ACC112 (cell line): ENCODE measurements around the gene CREB3.

Experiments used
- H2AFZ ChIP-seq: fragments of 200-600 bp; sonication (generic); one replicate; pipeline ENCODE4 v1.6.0; 2017; ENCODE audit warnings: antibody characterized with exemption, low read length; ENCODE audit not compliant: unreplicated experiment
- H3K27ac ChIP-seq: fragments of 200-600 bp; sonication (generic); 2 replicates; pipeline ENCODE4 v1.5.1; 2014; ENCODE audit warnings: low read depth, mild to moderate bottlenecking, antibody characterized with exemption, low read length, moderate library complexity
- H3K27me3 ChIP-seq: fragments of 200-600 bp; sonication (generic); 2 replicates; pipeline ENCODE4 v1.6.1; 2014; ENCODE audit warnings: mild to moderate bottlenecking, antibody characterized with exemption, low read length, moderate library complexity, mixed read lengths; ENCODE audit not compliant: insufficient read depth
- H3K36me3 ChIP-seq: fragments of 200-600 bp; sonication (generic); 2 replicates; pipeline ENCODE4 v1.6.1; 2016; ENCODE audit warnings: mild to moderate bottlenecking, antibody characterized with exemption, low read length, moderate library complexity, mixed read lengths; ENCODE audit not compliant: insufficient read depth
- H3K4me1 ChIP-seq: fragments of 200-600 bp; sonication (generic); one replicate; pipeline ENCODE4 v1.6.1; 2016; ENCODE audit warnings: low read length, mixed read lengths; ENCODE audit not compliant: insufficient read depth, unreplicated experiment, control insufficient read depth
- H3K4me3 ChIP-seq: fragments of 200-600 bp; sonication (generic); 2 replicates; pipeline ENCODE4 v1.5.1; 2014; ENCODE audit warnings: mild to moderate bottlenecking, low read depth, low read length
- H3K79me2 ChIP-seq: fragments of 200-600 bp; sonication (generic); one replicate; pipeline ENCODE4 v1.6.0; 2016; ENCODE audit warnings: low read length; ENCODE audit not compliant: control insufficient read depth, unreplicated experiment, insufficient read depth

CREB3 gene

DNA sequence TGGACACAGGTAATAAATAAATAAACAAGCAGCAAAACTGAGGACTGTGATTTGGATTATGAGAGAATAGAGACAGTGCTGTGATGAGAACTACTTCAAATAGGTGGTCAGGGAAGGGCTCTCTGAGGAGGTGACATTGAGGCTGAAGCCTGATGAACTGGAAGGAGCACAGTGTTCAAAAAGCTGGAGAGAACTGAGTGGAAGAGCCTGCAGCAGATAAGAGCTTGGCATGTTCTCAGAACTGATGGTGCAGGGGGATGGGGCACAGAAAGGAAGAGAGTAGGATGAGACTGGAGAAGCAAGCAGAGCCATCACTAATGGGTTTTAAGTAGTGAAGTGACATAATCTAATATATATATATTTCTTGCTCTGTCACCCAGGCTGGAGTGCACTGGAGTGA is 31.5 kb upstream of the CREB3 start:
- Histone ChIP-seq H3K4me3 (no peak overlapping the region), H2AFZ (no peak overlapping the region), H3K27ac (no peak overlapping the region), H3K27me3 (no peaks in the 10 kb centered on the region), H3K4me1 (no peaks in the 10 kb centered on the region), H3K79me2 (no peaks in the 10 kb centered on the region), H3K36me3 (peaks cover 42% of the 10 kb centered on the region)

DNA sequence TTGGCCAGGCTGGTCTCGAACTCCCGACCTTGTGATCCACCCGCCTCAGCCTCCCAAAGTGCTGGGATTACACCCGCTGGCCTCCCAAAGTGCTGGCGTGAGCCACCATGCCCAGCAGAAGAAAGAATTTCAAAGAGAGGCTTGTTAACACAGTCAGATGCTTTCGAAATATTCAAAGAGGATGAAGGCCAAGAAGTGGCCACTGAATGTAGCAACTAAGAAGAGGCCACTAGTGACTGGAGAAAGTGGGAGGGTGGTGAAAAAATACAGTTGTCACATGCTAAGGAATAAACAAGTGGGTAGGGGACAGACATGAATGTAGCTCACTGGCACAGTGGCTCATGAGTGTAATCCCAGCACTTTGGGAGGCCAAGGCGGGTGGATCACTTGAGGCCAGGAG is 29.8 kb upstream of the CREB3 start:
- H3K27me3 ChIP-seq = no peaks in the 10 kb centered on the region
- H3K36me3 ChIP-seq = peaks cover 40% of the 10 kb centered on the region
- H3K79me2 ChIP-seq = no peaks in the 10 kb centered on the region
- H3K4me3 ChIP-seq = no peak overlapping the region
- H2AFZ ChIP-seq = no peak overlapping the region
- H3K4me1 ChIP-seq = no peaks in the 10 kb centered on the region
- no peak overlapping the region for H3K27ac ChIP-seq

- no peak overlapping the region for H3K27ac ChIP-seq
- H3K4me3 ChIP-seq = no peak overlapping the region
- peaks cover 46% of the 10 kb centered on the region for H3K36me3 ChIP-seq
- no peaks in the 10 kb centered on the region for H3K79me2 ChIP-seq
- H3K27me3 ChIP-seq = no peaks in the 10 kb centered on the region
- no peaks in the 10 kb centered on the region for H3K4me1 ChIP-seq
- no peak overlapping the region for H2AFZ ChIP-seq
These were observed 28.4 kb upstream of the CREB3 start for GRCh38 chr9:35703906-35704672.

DNA sequence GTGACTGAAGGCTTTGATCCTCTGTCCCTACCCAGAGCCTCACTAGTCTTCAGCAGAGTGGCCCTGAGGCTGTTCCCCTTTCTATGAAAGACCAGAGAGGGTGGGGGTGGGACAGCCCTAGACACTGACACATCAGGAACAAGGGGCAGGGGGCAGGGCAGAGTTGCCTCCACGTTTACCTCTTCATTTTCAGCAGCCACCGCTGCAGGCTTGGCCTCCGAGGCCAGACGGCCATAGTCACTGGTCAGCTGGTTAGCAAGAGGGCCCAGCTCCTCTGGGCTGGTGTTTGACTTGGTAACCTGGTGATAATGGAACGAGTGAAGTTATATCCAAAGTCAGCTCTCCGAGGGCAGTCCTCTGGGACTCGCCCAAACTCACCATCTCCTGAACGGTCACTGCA is 27.1 kb upstream of the CREB3 start:
- no peaks in the 10 kb centered on the region for H3K79me2 ChIP-seq
- no peak overlapping the region for H3K27ac ChIP-seq
- no peak overlapping the region for H2AFZ ChIP-seq
- no peaks in the 10 kb centered on the region for H3K4me1 ChIP-seq
- peaks cover 43% of the 10 kb centered on the region for H3K36me3 ChIP-seq
- no peaks in the 10 kb centered on the region for H3K27me3 ChIP-seq
- H3K4me3 ChIP-seq = no peak overlapping the region

GRCh38 chr9:35705836-35706430 is 26.5 kb upstream of the CREB3 start:
- Histone ChIP-seq H3K4me3 (no peak overlapping the region), H3K79me2 (no peaks in the 10 kb centered on the region), H3K27me3 (no peaks in the 10 kb centered on the region), H3K4me1 (no peaks in the 10 kb centered on the region), H3K36me3 (peaks cover 43% of the 10 kb centered on the region), H2AFZ (no peak overlapping the region), H3K27ac (no peak overlapping the region)

- Histone ChIP-seq H3K27ac (no peak overlapping the region), H3K4me3 (no peak overlapping the region), H3K36me3 (peaks cover 46% of the 10 kb centered on the region), H3K27me3 (no peaks in the 10 kb centered on the region), H3K79me2 (no peaks in the 10 kb centered on the region), H3K4me1 (no peaks in the 10 kb centered on the region), H2AFZ (no peak overlapping the region)
These were observed 25.5 kb upstream of the CREB3 start for GRCh38 chr9:35706951-35707350.

- no peak overlapping the region for H3K27ac ChIP-seq
- peaks cover 47% of the 10 kb centered on the region for H3K36me3 ChIP-seq
These were observed 24.3 kb upstream of the CREB3 start for GRCh38 chr9:35708146-35708545.

DNA sequence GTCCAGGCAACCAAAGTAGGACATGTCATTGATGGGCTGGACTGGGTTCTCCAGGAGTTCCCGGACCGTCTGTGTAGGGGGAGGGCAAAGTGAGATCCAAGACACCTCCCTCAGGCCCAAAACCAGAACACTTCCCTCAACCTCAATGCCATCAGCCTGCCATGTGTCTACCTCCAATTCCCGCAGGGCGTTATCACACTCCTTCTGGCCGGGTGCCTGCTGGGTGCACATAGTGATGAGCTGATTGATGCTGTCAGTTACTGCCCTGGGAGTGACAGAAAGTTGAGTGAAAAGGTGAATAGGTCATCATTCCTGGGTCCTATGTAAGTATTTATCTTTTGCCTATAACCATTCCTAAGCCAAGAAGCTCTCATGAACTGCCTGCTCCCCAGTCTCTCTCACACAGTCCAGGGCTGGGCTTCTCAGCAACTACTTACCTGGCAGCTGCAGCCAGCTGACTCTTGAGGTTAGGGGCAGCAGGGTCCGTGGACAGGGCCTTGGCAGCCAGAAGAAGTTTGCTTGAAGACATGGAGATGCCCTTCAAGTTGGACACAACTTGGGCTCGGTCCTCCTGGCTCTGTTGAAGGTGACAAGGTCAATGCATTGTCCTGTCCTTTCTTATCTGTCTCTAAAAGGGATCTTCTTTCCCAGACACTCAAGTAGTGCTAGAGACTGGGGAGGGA is 21.5 kb upstream of the CREB3 start:
- Histone ChIP-seq H3K27me3 (no peaks in the 10 kb centered on the region), H3K4me1 (no peaks in the 10 kb centered on the region), H3K79me2 (no peaks in the 10 kb centered on the region), H3K4me3 (no peak overlapping the region), H3K36me3 (peaks cover 45% of the 10 kb centered on the region), H2AFZ (no peak overlapping the region), H3K27ac (no peak overlapping the region)

More at GRCh38 chr9:35708146-35708545, 24.3 kb upstream of the CREB3 start:
- H3K79me2 ChIP-seq = no peaks in the 10 kb centered on the region
- H2AFZ ChIP-seq = no peak overlapping the region
- H3K27me3 ChIP-seq = no peaks in the 10 kb centered on the region
- H3K4me3 ChIP-seq = no peak overlapping the region
- H3K4me1 ChIP-seq = no peaks in the 10 kb centered on the region

GRCh38 chr9:35711501-35712428 is 20.7 kb upstream of the CREB3 start:
- H2AFZ ChIP-seq = no peak overlapping the region
- peaks cover 45% of the 10 kb centered on the region for H3K36me3 ChIP-seq
- H3K27ac ChIP-seq = no peak overlapping the region

DNA sequence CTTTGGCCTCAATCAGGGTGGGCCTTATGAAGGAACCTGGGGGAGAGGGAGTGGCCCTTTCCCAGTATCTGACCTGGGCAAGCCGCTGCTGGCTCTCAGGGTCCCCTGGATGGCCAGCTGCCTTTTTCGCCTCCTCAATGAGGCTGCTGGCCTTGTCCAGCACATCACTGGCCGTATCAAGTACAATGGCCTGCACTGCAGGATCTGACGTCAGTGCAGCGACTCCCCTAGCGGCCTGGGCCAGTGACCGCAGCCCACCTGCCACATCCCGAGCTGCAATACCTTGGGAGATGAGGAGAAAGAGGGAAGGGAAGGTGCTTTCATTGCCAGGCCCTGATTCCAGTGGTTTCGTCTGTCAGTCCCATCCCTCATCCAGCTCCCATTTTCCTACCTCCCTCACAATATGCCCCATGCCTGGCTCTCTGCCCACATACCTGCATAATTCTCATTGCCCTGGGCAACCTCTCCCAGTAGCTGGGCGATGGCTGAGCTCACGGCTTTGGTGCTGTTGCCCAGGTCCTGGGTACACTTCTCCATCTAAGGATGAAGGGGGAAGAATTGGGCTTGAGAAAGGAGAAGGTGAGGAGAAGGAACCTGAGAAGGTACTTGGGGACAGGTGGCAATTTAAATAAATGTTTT is 19.6 kb upstream of the CREB3 start:
- Histone ChIP-seq H3K79me2 (peaks cover 3% of the 10 kb centered on the region), H3K36me3 (peaks cover 56% of the 10 kb centered on the region), H3K4me1 (no peaks in the 10 kb centered on the region), H3K4me3 (no peak overlapping the region), H3K27me3 (no peaks in the 10 kb centered on the region), H2AFZ (no peak overlapping the region), H3K27ac (no peak overlapping the region)

More at GRCh38 chr9:35711501-35712428, 20.7 kb upstream of the CREB3 start:
- H3K4me3 ChIP-seq = no peak overlapping the region
- no peaks in the 10 kb centered on the region for H3K27me3 ChIP-seq
- no peaks in the 10 kb centered on the region for H3K4me1 ChIP-seq
- no peaks in the 10 kb centered on the region for H3K79me2 ChIP-seq
